DND-41 (cell line): Measurements from ENCODE around the gene PCDHA8.

Source experiments
- ATAC-seq: fragments of 200-7000 bp; cut with Tn5 transposase; 3 replicates; pipeline ENCODE4 v1.9.1; 2021; ENCODE audit warnings: low read depth; ENCODE audit not compliant: insufficient read depth
- DNase-seq: peaks from one replicate; pipeline ENCODE4 v3.0.0-alpha.2; 2020
- H2AFZ ChIP-seq: 2 replicates; pipeline ENCODE4 v1.6.0; 2012; ENCODE audit warnings: low read depth, low read length
- H3K27ac ChIP-seq: 2 replicates; pipeline ENCODE4 v1.5.1; 2012; ENCODE audit warnings: low read length, inconsistent platforms
- H3K27me3 ChIP-seq: fragments of 200-600 bp; sonication (generic); 2 replicates; pipeline ENCODE4 v1.6.0; 2012; ENCODE audit warnings: low read length, mild to moderate bottlenecking, inconsistent platforms; ENCODE audit not compliant: insufficient read depth, poor library complexity
- H3K36me3 ChIP-seq: 2 replicates; pipeline ENCODE4 v1.5.1; 2012; ENCODE audit warnings: low read length, inconsistent platforms; ENCODE audit not compliant: insufficient read depth
- H3K4me1 ChIP-seq: 2 replicates; pipeline ENCODE4 v1.5.1; 2012; ENCODE audit warnings: mild to moderate bottlenecking, low read length; ENCODE audit not compliant: insufficient read depth
- H3K4me2 ChIP-seq: 2 replicates; pipeline ENCODE4 v1.6.0; 2012; ENCODE audit warnings: mild to moderate bottlenecking, moderate library complexity, low read length, inconsistent platforms; ENCODE audit not compliant: insufficient read depth
- H3K4me3 ChIP-seq, 2 experiments: fragments of 200-600 bp in 1 of 2; shearing (Covaris generic) in 1 of 2; 2 replicates each; pipeline ENCODE4 v1.5.1; 2012 to 2016; ENCODE audit warnings: inconsistent platforms in 2 of 2, low read length in 2 of 2, mild to moderate bottlenecking in 2 of 2, low read depth in 1 of 2, moderate library complexity in 1 of 2
- H3K79me2 ChIP-seq: 2 replicates; pipeline ENCODE4 v1.6.0; 2012; ENCODE audit warnings: low read length, inconsistent platforms; ENCODE audit not compliant: insufficient read depth
- H3K9ac ChIP-seq: 2 replicates; pipeline ENCODE4 v1.6.0; 2012; ENCODE audit warnings: low read depth, mild to moderate bottlenecking, inconsistent platforms, low read length, moderate library complexity
- H3K9me3 ChIP-seq: 2 replicates; pipeline ENCODE4 v1.5.1; 2012; ENCODE audit warnings: low read length, moderate library complexity, mild to moderate bottlenecking, inconsistent platforms; ENCODE audit not compliant: insufficient read depth, severe bottlenecking
- H4K20me1 ChIP-seq: 2 replicates; pipeline ENCODE4 v1.6.0; 2012; ENCODE audit warnings: low read length; ENCODE audit not compliant: insufficient read depth
- CTCF ChIP-seq: IDR thresholded peaks from 2 replicates; pipeline ENCODE4 v1.5.1; 2012; ENCODE audit warnings: borderline replicate concordance, low read length, moderate library complexity, mild to moderate bottlenecking; ENCODE audit not compliant: poor library complexity, severe bottlenecking; ENCODE audit errors: extremely low read depth
- EZH2 ChIP-seq: IDR thresholded peaks from 3 replicates; pipeline ENCODE4 v1.6.1; 2012; ENCODE audit warnings: borderline replicate concordance, low read depth, mild to moderate bottlenecking, moderate library complexity, low read length, inconsistent platforms; ENCODE audit not compliant: severe bottlenecking

PCDHA8 gene

GRCh38 chr5:140862441-140863295 is 21.7 kb downstream of the PCDHA8 start:
- Histone ChIP-seq H3K4me3 (no peak overlapping the region), H3K36me3 (no peaks in the 10 kb centered on the region), H3K79me2 (no peaks in the 10 kb centered on the region), H3K4me2 (no peak overlapping the region), H4K20me1 (no peaks in the 10 kb centered on the region), H3K9ac (no peak overlapping the region), H3K27me3 (peaks cover 3% of the 10 kb centered on the region), H3K27ac (no peak overlapping the region), H2AFZ (no peak overlapping the region), H3K4me1 (no peaks in the 10 kb centered on the region), H3K9me3 (no peaks in the 10 kb centered on the region)
- DNase-seq = no peak
- TF ChIP-seq EZH2 = no peak
- TF ChIP-seq CTCF = no peak
- ATAC-seq = no peak

- peak; percentile 45 for TF ChIP-seq CTCF
- TF ChIP-seq EZH2 = no peak
- Histone ChIP-seq H3K79me2 (no peaks in the 10 kb centered on the region), H4K20me1 (no peaks in the 10 kb centered on the region), H3K27ac (no peak within 1 kb of the TSS), H3K9ac (no peak within 1 kb of the TSS), H3K9me3 (no peaks in the 10 kb centered on the region), H3K27me3 (peaks cover 3% of the 10 kb centered on the region), H3K4me3 (no peak within 1 kb of the TSS), H3K4me2 (no peak within 1 kb of the TSS), H3K36me3 (no peaks in the 10 kb centered on the region), H3K4me1 (no peaks in the 10 kb centered on the region), H2AFZ (no peak within 1 kb of the TSS)
- ATAC-seq (no peak), DNase-seq (no peak)
Observed at GRCh38 chr5:140868721-140869554, 28.0 kb downstream of the PCDHA8 start, which contains the start of gene PCDHA11. Gene PCDHA11, plus strand, starts transcription at chr5:140868957. Its CDS starts 147 bp downstream, at chr5:140869104.

GRCh38 chr5:140869555-140869886 is 28.5 kb downstream of the PCDHA8 start:
- H3K27ac ChIP-seq = no peak overlapping the region
- no peak overlapping the region for H3K4me3 ChIP-seq
- no peak for ATAC-seq
- DNase-seq = no peak
- no peaks in the 10 kb centered on the region for H3K36me3 ChIP-seq
- no peaks in the 10 kb centered on the region for H3K9me3 ChIP-seq
- no peaks in the 10 kb centered on the region for H3K79me2 ChIP-seq
- H3K27me3 ChIP-seq = peaks cover 3% of the 10 kb centered on the region
- H3K4me2 ChIP-seq = no peak overlapping the region
- H3K4me1 ChIP-seq = no peaks in the 10 kb centered on the region
- no peaks in the 10 kb centered on the region for H4K20me1 ChIP-seq
- no peak overlapping the region for H2AFZ ChIP-seq
- TF ChIP-seq CTCF = no peak
- TF ChIP-seq EZH2 = no peak
- no peak overlapping the region for H3K9ac ChIP-seq
